Gastrocnemius medialis (tissue), 4 donors: ENCODE data around the gene KLC4.

Experiments used
- CTCF ChIP-seq, 5 experiments: fragments of 450-650 bp in 3 of 5; fragments of 200-600 bp in 2 of 5; sonication (generic) in 2 of 5; IDR thresholded peaks in 4 of 5; conservative IDR thresholded peaks in 1 of 5; 1 replicate in 4 of 5; 2 replicates in 1 of 5; pipeline ENCODE4 v1.5.1; 2016 to 2019; ENCODE audit warnings: antibody characterized with exemption in 5 of 5, mild to moderate bottlenecking in 3 of 5, moderate library complexity in 3 of 5
- POLR2A ChIP-seq, 2 donors: fragments of 450-650 bp; IDR thresholded peaks; one replicate each; pipeline ENCODE4 v1.6.1; 2017; ENCODE audit warnings: antibody characterized with exemption in 2 of 2, mild to moderate bottlenecking in 2 of 2, moderate library complexity in 2 of 2

- TF ChIP-seq POLR2A (IDR thresholded peaks at IDR 0.05) = no peak
- no peak for TF ChIP-seq CTCF (IDR thresholded peaks at IDR 0.05 in 4 of 5, conservative IDR thresholded peaks at IDR 0.05 in 1 of 5)
Observed at GRCh38 chr6:43054206-43054943, 5.1 kb upstream of the KLC4 start.
